Ovary (tissue), 9 donors: ENCODE data around the gene NEO1. TPM values are rescaled to one million over a fixed set of nuclear protein-coding genes. Genes with fewer than 3 reads are reported as not detected.

ENCODE experiments used
- DNase-seq, 5 donors: peaks; one replicate each; pipeline ENCODE4 v3.0.0-alpha.2; 2019 to 2020
- H3K27ac ChIP-seq, 2 donors: fragments of 200-600 bp; one replicate each; pipeline versions ENCODE4 v1.5.1 to v1.8.0; 2019 to 2022
- H3K27me3 ChIP-seq: fragments of 200-600 bp; one replicate; pipeline ENCODE4 v1.8.0; 2022
- H3K36me3 ChIP-seq: fragments of 200-600 bp; sonication (generic); one replicate; pipeline ENCODE4 v1.5.1; 2019
- H3K4me1 ChIP-seq: one replicate; pipeline ENCODE4 v1.8.1; 2013; ENCODE audit warnings: mild to moderate bottlenecking, moderate library complexity; ENCODE audit not compliant: insufficient read depth
- H3K4me3 ChIP-seq: fragments of 200-600 bp; sonication (generic); one replicate; pipeline ENCODE4 v1.5.1; 2017
- H3K9me3 ChIP-seq, 2 donors: fragments of 200-600 bp in 1 of 2; sonication (generic) in 1 of 2; one replicate each; pipeline versions ENCODE4 v1.5.1 to v1.8.1; 2013 to 2019; ENCODE audit warnings: mild to moderate bottlenecking in 1 of 2, moderate library complexity in 1 of 2
- EP300 ChIP-seq: sonication (generic); formaldehyde crosslinking; IDR thresholded peaks from one replicate; pipeline ENCODE4 v1.6.1; 2017; ENCODE audit warnings: antibody characterized with exemption
- POLR2A ChIP-seq: fragments of 450-650 bp; IDR thresholded peaks from one replicate; pipeline ENCODE4 v1.6.1; 2017; ENCODE audit warnings: antibody characterized with exemption, mild to moderate bottlenecking, moderate library complexity
- WGBS, 3 donors: extraction: QIAGEN DNeasy Blood & Tissue Kit in 1 of 3; methylation state at CpG; one replicate each; pipeline versions ENCODE4 v1.1.5 to v1.1.7; 2013 to 2017; 5-methylcytosine and 5-hydroxymethylcytosine counted together
- intact Hi-C, 4 donors: fragments of 100-400 bp; cut with DNase I; formaldehyde crosslinking; loops; one replicate each; pipeline versions ENCODE4 v1.11.0 to v1.15.1; 2022 to 2023
- polyA plus RNA-seq, 2 donors: library from polyadenylated mRNA; stranded (reverse); fragments of 200-250 nt in 1 of 2; fragments of 350-450 nt in 1 of 2; fragmentation: Illumina TruSeq in 1 of 2; extraction: RNeasy Lipid Tissue Mini Kit (QIAGEN cat#74804) in 1 of 2; gene quantifications; one replicate each; pipeline ENCODE4 v1.2.3, GENCODE V29; 2013 to 2014
- total RNA-seq, 7 donors: library from RNA; depleted of rRNA in 2 of 7; stranded (reverse); fragments of >200 nt in 2 of 7; fragmentation: NEBNext Ultra II Directional in 3 of 7; extraction: Animal tissue kit (Norgen Biotek cat#: 25700) in 3 of 7; gene quantifications; one replicate each; pipeline versions ENCODE4 v1.1.0 to v1.2.4, GENCODE V29; 2016 to 2023
- TF ChIP-seq, protein P1 (sequence below), 3 donors: fragments of 450-650 bp in 2 of 3; fragments of 200-600 bp in 1 of 3; IDR thresholded peaks; one replicate each; pipeline versions ENCODE4 v1.5.1 to v1.8.0; 2016 to 2022; ENCODE audit warnings: antibody characterized with exemption in 3 of 3, mild to moderate bottlenecking in 1 of 3
- donor health status: DM: no; HTN: no; CAD: no; lungs with moderate emphysema.
- donor health status: DM: no; HTN: no; CAD: no.
- donor health status: Bipolar disorder and iron deficiency.
- donor health status: DM: yes; HTN: yes; CAD: no.
- donor health status: DM: no; HTN: no; CAD: no.
- donor health status: DM: yes; HTN: yes; CAD: no.

The NEO1 gene
- total and polyA plus RNA-seq, 9 donors, result 22.8 to 54.7 (median 40.7) TPM

DNA sequence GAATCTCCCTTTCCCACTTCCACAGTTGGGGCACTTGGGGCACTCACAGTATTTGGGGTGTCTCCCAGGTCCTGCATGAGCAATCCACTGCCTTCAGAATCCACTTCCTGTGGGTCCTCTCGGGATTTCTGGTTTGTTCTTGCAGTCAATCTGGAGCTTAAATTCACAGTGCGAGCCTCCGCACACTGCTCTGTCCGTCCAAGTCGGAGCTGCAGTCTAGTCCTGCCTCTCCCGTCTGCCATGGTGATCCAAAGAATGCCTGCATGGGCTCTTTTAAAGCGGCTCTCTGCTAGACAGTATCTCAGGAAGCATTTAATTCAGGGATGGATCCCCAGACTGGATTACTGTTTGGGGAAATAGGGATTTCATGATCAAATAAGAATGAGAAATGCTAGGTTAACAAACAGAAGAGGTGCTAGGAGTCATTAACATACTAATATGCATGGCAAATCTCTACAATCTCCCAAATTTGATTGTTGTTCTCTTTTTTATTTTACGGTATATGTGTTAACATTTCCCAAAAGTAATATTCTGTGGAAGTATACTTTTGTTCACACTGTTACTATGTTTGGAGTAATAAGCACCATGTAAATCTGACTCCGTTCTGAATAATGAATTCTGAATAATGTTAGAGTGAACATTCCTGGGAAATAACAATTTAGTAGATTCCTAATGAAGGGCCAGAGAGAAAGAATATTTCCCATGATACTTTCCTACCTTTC lies 174.0 kb downstream of the NEO1 start:
- Histone ChIP-seq H3K27ac (no peak overlapping the region), H3K9me3 (no peaks in the 10 kb centered on the region), H3K4me3 (no peak overlapping the region), H3K27me3 (no peaks in the 10 kb centered on the region), H3K36me3 (no peaks in the 10 kb centered on the region), H3K4me1 (no peaks in the 10 kb centered on the region)
- intact Hi-C loops, result no loop called here
- no peak for DNase-seq
- no peak for TF ChIP-seq POLR2A
- 82 to 89% (median 87%) methylated on average over 9 of the region's 9 CpGs for WGBS, 3 donors

DNA sequence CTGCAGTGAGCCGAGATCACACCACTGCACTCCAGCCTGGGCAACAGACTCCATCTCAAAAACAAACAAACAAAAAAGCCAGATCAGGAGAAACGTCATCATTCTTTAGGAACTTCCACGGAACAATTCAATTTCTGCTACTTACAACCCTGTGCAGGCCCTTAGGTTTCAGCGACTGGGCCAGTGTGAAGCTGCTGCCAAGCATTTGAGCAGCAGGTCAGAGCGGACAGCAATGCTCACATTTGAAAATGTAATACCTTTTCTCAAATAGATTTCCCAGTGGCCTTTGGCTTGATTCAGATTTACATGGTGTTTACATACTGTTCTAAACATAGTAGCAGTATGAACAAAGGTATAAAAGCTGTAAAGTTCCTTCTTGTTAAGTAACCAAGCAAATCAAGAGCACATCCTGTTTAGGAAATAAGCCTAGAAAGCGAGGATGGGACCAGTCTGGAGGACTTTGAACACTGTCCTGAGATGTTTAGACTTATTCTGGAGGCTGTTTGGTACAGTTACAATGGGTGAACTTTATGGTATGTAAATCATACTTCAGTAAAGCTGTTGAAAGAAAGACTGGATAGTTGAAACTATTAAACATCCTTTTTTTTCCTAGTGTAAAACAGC lies 175.3 kb downstream of the NEO1 start:
- Histone ChIP-seq H3K27me3 (no peaks in the 10 kb centered on the region), H3K4me3 (no peak overlapping the region), H3K27ac (no peak overlapping the region), H3K9me3 (no peaks in the 10 kb centered on the region), H3K36me3 (no peaks in the 10 kb centered on the region), H3K4me1 (no peaks in the 10 kb centered on the region)
- intact Hi-C loops, result no loop called here
- no peak for DNase-seq
- 75 to 76% (median 75%) methylated on average over 6 of the region's 6 CpGs for WGBS, 3 donors
- TF ChIP-seq POLR2A, result no peak
- TF ChIP-seq, protein P1, sequence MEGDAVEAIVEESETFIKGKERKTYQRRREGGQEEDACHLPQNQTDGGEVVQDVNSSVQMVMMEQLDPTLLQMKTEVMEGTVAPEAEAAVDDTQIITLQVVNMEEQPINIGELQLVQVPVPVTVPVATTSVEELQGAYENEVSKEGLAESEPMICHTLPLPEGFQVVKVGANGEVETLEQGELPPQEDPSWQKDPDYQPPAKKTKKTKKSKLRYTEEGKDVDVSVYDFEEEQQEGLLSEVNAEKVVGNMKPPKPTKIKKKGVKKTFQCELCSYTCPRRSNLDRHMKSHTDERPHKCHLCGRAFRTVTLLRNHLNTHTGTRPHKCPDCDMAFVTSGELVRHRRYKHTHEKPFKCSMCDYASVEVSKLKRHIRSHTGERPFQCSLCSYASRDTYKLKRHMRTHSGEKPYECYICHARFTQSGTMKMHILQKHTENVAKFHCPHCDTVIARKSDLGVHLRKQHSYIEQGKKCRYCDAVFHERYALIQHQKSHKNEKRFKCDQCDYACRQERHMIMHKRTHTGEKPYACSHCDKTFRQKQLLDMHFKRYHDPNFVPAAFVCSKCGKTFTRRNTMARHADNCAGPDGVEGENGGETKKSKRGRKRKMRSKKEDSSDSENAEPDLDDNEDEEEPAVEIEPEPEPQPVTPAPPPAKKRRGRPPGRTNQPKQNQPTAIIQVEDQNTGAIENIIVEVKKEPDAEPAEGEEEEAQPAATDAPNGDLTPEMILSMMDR (IDR thresholded peaks at IDR 0.05), result no peak
- no peak for TF ChIP-seq EP300

DNA sequence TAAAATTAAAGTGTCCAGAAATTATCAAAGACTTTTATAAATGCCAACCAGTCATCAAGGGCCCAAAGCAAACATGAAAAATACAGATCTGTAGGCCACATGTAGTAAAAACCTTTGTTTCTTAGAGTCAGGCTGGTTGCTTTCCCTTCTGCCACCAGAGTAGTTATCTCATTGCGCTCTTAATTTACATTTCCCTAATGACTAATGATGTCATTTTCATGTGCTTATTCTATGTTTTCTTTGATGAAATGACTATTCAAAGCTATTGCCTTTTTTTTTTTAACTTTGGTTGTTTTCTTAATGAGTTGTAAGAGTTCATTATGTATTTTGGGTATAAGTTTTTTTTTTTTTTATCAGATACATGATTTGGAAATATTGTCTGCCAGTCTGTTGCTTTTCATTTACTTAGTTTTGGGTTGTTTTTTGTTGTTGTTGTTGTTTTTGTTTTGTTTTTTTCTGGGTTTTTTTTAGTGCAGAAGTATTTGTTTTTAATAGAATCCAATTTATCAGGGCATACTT lies 175.9 kb downstream of the NEO1 start:
- no peaks in the 10 kb centered on the region for H3K4me1 ChIP-seq
- TF ChIP-seq, protein P1 (IDR thresholded peaks at IDR 0.05), result no peak
- TF ChIP-seq POLR2A, result no peak
- TF ChIP-seq EP300, result no peak
- no peak overlapping the region for H3K4me3 ChIP-seq
- DNase-seq, result no peak
- no peaks in the 10 kb centered on the region for H3K9me3 ChIP-seq
- 92 to 98% (median 97%) methylated on average over 1 of the region's 1 CpG for WGBS, 3 donors
- intact Hi-C loops, result no loop called here
- no peaks in the 10 kb centered on the region for H3K27me3 ChIP-seq
- no peak overlapping the region for H3K27ac ChIP-seq
- no peaks in the 10 kb centered on the region for H3K36me3 ChIP-seq

DNA sequence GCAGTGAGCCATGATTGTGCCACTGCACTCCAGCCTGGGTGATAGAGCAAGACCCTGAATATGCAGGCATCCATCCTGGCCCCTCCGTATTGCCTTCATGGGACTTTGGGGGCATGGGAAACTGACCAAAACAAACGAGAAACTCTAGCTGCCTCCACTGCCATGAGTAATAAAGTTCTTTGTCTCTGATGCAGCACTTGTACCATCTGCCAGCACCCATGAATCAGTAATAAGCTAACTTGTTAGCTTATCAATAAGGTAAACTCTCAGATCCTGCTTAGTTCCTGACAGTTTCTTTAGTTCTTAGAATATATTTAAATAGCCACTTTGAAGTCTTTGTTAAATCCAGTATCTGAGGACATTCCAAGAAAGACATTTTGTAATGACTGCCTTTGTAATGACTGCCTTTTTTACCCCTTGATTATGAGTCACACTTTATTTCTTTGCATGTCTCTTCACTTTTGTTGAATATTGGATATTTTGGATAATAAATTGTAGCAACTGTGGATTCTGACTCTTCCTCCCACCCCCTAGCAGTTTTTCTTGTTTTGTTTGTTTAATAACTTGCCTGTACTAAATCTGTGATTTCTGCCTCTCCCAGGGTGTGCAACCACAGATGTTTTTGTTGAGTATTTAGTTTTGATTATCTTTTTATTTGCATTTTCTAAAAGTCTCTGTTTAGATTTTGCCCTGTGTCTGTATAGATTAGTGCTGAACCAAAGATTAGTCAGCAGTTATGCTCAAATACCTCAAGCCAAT lies 179.6 kb downstream of the NEO1 start:
- H3K4me3 ChIP-seq, result no peak overlapping the region
- TF ChIP-seq, protein P1 (IDR thresholded peaks at IDR 0.05), result no peak
- TF ChIP-seq EP300 (no peak), POLR2A (no peak)
- DNase-seq, result no peak
- H3K4me1 ChIP-seq, result no peaks in the 10 kb centered on the region
- intact Hi-C loops, result no loop called here
- WGBS, 3 donors, result 35 to 63% (median 39%) methylated on average over 2 of the region's 2 CpGs
- no peaks in the 10 kb centered on the region for H3K9me3 ChIP-seq
- no peak overlapping the region for H3K27ac ChIP-seq
- no peaks in the 10 kb centered on the region for H3K36me3 ChIP-seq
- H3K27me3 ChIP-seq, result no peaks in the 10 kb centered on the region
